Neural cell (in vitro differentiated cells): ENCODE results near the gene GLDC. TPM values are rescaled to one million over a fixed set of nuclear protein-coding genes. Genes with fewer than 3 reads are reported as not detected.
A peak's percentile ranks its signal among the peaks of the same experiment; 100 is the strongest.

Experiments
- H2AFZ ChIP-seq: fragments of 200-600, 300-800 bp; sonication (generic), shearing (Covaris generic); 2 replicates; pipeline ENCODE4 v1.6.0; 2014; ENCODE audit warnings: low read depth, mild to moderate bottlenecking, antibody characterized with exemption, low read length, moderate library complexity
- H3F3A ChIP-seq: fragments of 200-600 bp; shearing (Covaris generic); 2 replicates; pipeline ENCODE4 v1.6.1; 2016; ENCODE audit warnings: mild to moderate bottlenecking, moderate library complexity, mixed read lengths, antibody characterized with exemption, low read length; ENCODE audit not compliant: insufficient read depth, poor library complexity, severe bottlenecking
- H3K27ac ChIP-seq: fragments of 200-600, 300-800 bp; sonication (generic), shearing (Covaris generic); 2 replicates; pipeline ENCODE4 v1.5.1; 2014; ENCODE audit warnings: mild to moderate bottlenecking, low read length, moderate library complexity
- H3K27me3 ChIP-seq: fragments of 300-800, 200-600 bp; sonication (generic), shearing (Covaris generic); 2 replicates; pipeline ENCODE4 v1.6.0; 2014; ENCODE audit warnings: mild to moderate bottlenecking, low read depth, low read length, moderate library complexity; ENCODE audit not compliant: insufficient read depth
- H3K36me3 ChIP-seq: fragments of 300-800, 200-600 bp; sonication (generic), shearing (Covaris generic); 2 replicates; pipeline ENCODE4 v1.5.1; 2014; ENCODE audit warnings: mild to moderate bottlenecking, antibody characterized with exemption, low read length, moderate library complexity; ENCODE audit not compliant: insufficient read depth
- H3K4me2 ChIP-seq: fragments of 300-800, 200-600 bp; sonication (generic), shearing (Covaris generic); 2 replicates; pipeline ENCODE4 v1.6.0; 2014; ENCODE audit warnings: mild to moderate bottlenecking, low read length
- H3K4me3 ChIP-seq: fragments of 300-800, 200-600 bp; sonication (generic), shearing (Covaris generic); 2 replicates; pipeline ENCODE4 v1.5.1; 2014; ENCODE audit warnings: mild to moderate bottlenecking, low read length, moderate library complexity
- H3K79me2 ChIP-seq: fragments of 200-600 bp; shearing (Covaris generic); replicated peaks from 2 replicates; pipeline ENCODE4 v1.6.0; 2014; ENCODE audit warnings: mild to moderate bottlenecking, low read length, moderate library complexity; ENCODE audit not compliant: insufficient read depth
- H3K9ac ChIP-seq: fragments of 300-800, 200-600 bp; sonication (generic), shearing (Covaris generic); 2 replicates; pipeline ENCODE4 v1.6.1; 2016; ENCODE audit warnings: mild to moderate bottlenecking, low read length, mixed read lengths
- H3K9me2 ChIP-seq: fragments of 200-600 bp; shearing (Covaris generic); 2 replicates; pipeline ENCODE4 v1.6.1; 2016; ENCODE audit warnings: mild to moderate bottlenecking, low read length, mixed read lengths; ENCODE audit not compliant: insufficient read depth
- H3K9me3 ChIP-seq: fragments of 200-600, 300-800 bp; sonication (generic), shearing (Covaris generic); 2 replicates; pipeline ENCODE4 v1.6.1; 2016; ENCODE audit warnings: mild to moderate bottlenecking, mixed run types, low read length, moderate library complexity, mixed read lengths
- H4K20me1 ChIP-seq: fragments of 200-600 bp; shearing (Covaris generic); 2 replicates; pipeline ENCODE4 v1.6.1; 2016; ENCODE audit warnings: mild to moderate bottlenecking, mixed run types; ENCODE audit not compliant: insufficient read depth
- EP300 ChIP-seq: fragments of 450-650 bp; conservative IDR thresholded peaks from 2 replicates; pipeline ENCODE4 v1.6.1; 2014; ENCODE audit warnings: antibody characterized with exemption, mild to moderate bottlenecking, moderate library complexity; ENCODE audit not compliant: poor library complexity, severe bottlenecking
- EZH2 ChIP-seq: fragments of 200-600, 300-800 bp; shearing (Covaris generic), sonication (generic); IDR thresholded peaks from 2 replicates; pipeline ENCODE4 v1.6.1; 2014; ENCODE audit warnings: antibody characterized with exemption, low read length, borderline replicate concordance, mild to moderate bottlenecking; ENCODE audit not compliant: insufficient read depth, poor library complexity, severe bottlenecking
- MXI1 ChIP-seq: fragments of 450-650 bp; conservative IDR thresholded peaks from 2 replicates; pipeline ENCODE4 v1.6.1; 2014; ENCODE audit warnings: antibody characterized with exemption, mild to moderate bottlenecking; ENCODE audit not compliant: poor library complexity, severe bottlenecking
- POLR2AphosphoS5 ChIP-seq: IDR thresholded peaks from 2 replicates; pipeline ENCODE4 v1.6.1; 2012
- RAD21 ChIP-seq: fragments of 450-650 bp; conservative IDR thresholded peaks from 2 replicates; pipeline ENCODE4 v1.6.1; 2014; ENCODE audit warnings: antibody characterized with exemption, mild to moderate bottlenecking, moderate library complexity
- SMC3 ChIP-seq: fragments of 450-650 bp; conservative IDR thresholded peaks from 2 replicates; pipeline ENCODE4 v1.6.1; 2014; ENCODE audit warnings: antibody characterized with exemption, mild to moderate bottlenecking, moderate library complexity; ENCODE audit not compliant: poor library complexity
- TAF1 ChIP-seq: IDR thresholded peaks from 2 replicates; pipeline ENCODE4 v1.6.1; 2012; ENCODE audit warnings: low read depth
- polyA plus RNA-seq: library from polyadenylated mRNA; depleted of rRNA; stranded (reverse); fragments of >200 nt; gene quantifications from 2 replicates; pipeline ENCODE4 v1.2.3, GENCODE V29; 2014
- TF ChIP-seq, protein P1 (sequence below): IDR thresholded peaks from 2 replicates; pipeline ENCODE4 v1.6.1; 2012; ENCODE audit warnings: borderline replicate concordance
- TF ChIP-seq, protein P2 (sequence below): fragments of 450-650 bp; IDR thresholded peaks from 2 replicates; pipeline ENCODE4 v1.5.1; 2014; ENCODE audit warnings: antibody characterized with exemption, mild to moderate bottlenecking, moderate library complexity; ENCODE audit not compliant: poor library complexity, severe bottlenecking

GLDC gene
- polyA plus RNA-seq, 1 donor from 2014 or later, result 11.4 TPM

DNA sequence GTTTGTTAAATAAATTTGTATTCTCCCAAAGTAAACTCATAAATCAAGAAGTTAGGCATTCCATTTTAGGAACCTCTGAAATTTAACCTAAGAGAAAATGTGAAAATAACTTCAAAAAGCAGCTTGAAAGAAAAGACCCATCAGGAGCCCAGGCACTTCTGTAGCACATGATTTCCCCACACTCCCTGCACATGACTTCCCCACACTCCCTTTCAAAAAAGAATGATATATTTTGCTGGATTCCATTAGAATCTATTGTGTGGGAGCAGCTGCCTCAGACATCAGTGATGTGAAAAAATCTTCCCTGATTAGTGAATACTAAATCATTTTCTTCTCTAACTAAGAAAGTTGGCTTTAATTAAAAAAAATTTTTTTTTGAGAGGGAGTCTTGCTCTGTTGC is 83.3 kb downstream of the GLDC start:
- H3K4me2 ChIP-seq, result no peak overlapping the region
- no peak overlapping the region for H3K27ac ChIP-seq
- no peaks in the 10 kb centered on the region for H3K36me3 ChIP-seq
- H4K20me1 ChIP-seq, result no peaks in the 10 kb centered on the region
- TF ChIP-seq, protein P1, sequence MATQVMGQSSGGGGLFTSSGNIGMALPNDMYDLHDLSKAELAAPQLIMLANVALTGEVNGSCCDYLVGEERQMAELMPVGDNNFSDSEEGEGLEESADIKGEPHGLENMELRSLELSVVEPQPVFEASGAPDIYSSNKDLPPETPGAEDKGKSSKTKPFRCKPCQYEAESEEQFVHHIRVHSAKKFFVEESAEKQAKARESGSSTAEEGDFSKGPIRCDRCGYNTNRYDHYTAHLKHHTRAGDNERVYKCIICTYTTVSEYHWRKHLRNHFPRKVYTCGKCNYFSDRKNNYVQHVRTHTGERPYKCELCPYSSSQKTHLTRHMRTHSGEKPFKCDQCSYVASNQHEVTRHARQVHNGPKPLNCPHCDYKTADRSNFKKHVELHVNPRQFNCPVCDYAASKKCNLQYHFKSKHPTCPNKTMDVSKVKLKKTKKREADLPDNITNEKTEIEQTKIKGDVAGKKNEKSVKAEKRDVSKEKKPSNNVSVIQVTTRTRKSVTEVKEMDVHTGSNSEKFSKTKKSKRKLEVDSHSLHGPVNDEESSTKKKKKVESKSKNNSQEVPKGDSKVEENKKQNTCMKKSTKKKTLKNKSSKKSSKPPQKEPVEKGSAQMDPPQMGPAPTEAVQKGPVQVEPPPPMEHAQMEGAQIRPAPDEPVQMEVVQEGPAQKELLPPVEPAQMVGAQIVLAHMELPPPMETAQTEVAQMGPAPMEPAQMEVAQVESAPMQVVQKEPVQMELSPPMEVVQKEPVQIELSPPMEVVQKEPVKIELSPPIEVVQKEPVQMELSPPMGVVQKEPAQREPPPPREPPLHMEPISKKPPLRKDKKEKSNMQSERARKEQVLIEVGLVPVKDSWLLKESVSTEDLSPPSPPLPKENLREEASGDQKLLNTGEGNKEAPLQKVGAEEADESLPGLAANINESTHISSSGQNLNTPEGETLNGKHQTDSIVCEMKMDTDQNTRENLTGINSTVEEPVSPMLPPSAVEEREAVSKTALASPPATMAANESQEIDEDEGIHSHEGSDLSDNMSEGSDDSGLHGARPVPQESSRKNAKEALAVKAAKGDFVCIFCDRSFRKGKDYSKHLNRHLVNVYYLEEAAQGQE, result no peak
- H2AFZ ChIP-seq, result no peak overlapping the region
- no peak overlapping the region for H3K9ac ChIP-seq
- no peaks in the 10 kb centered on the region for H3K9me3 ChIP-seq
- H3F3A ChIP-seq, result peaks cover 3% of the 10 kb centered on the region
- no peak overlapping the region for H3K4me3 ChIP-seq
- no peaks in the 10 kb centered on the region for H3K9me2 ChIP-seq
- no peaks in the 10 kb centered on the region for H3K27me3 ChIP-seq
- no peaks in the 10 kb centered on the region for H3K79me2 ChIP-seq

DNA sequence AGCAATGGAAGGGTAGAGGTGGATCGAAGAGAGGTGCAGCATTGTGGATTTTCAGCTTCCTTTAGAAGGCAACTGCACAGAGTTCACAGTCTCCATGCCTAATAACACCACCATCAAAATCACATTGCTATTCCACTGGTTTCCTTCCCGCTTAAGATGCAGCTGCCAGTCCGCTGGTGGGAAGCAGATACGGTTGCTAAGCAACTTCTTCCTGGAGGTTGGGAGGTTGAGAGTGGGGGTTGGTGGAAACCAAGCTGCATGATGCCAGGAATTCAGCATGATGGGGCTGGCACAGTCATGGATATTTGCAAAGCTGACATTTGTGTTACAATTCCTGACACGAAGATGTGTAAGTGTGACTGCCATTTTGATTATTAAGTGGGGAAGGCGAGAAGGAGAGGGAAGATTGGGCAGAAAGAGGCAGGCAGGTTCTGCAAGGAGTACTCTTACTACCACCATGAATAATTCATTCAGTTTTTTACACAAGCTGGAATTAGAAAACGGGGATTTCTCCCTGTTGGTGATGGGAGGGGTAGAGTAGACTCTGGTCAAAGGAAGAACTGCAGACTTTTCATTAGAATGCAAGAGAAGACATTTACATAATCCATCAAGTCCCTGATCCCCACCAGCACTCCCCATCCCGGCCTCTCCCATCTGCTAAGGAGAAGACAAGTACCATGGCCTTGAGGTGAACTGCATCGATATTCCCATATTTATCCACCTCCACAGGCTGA is 87.5 kb downstream of the GLDC start:
- Histone ChIP-seq H3K27ac (peak overlapping the region; percentile 94), H3F3A (peaks cover 3% of the 10 kb centered on the region), H3K27me3 (no peaks in the 10 kb centered on the region), H3K9me3 (no peaks in the 10 kb centered on the region), H3K4me2 (peak overlapping the region; percentile 81), H3K9ac (peak overlapping the region; percentile 63), H3K9me2 (no peaks in the 10 kb centered on the region), H3K4me3 (peak overlapping the region; percentile 57), H2AFZ (peak overlapping the region; percentile 16), H3K36me3 (no peaks in the 10 kb centered on the region), H4K20me1 (no peaks in the 10 kb centered on the region), H3K79me2 (no peaks in the 10 kb centered on the region)
- no peak for TF ChIP-seq TAF1
- TF ChIP-seq, protein P1, result peak; percentile 100
- TF ChIP-seq SMC3, result peak; percentile 64
- TF ChIP-seq EP300, result peak; percentile 96
- TF ChIP-seq, protein P2, sequence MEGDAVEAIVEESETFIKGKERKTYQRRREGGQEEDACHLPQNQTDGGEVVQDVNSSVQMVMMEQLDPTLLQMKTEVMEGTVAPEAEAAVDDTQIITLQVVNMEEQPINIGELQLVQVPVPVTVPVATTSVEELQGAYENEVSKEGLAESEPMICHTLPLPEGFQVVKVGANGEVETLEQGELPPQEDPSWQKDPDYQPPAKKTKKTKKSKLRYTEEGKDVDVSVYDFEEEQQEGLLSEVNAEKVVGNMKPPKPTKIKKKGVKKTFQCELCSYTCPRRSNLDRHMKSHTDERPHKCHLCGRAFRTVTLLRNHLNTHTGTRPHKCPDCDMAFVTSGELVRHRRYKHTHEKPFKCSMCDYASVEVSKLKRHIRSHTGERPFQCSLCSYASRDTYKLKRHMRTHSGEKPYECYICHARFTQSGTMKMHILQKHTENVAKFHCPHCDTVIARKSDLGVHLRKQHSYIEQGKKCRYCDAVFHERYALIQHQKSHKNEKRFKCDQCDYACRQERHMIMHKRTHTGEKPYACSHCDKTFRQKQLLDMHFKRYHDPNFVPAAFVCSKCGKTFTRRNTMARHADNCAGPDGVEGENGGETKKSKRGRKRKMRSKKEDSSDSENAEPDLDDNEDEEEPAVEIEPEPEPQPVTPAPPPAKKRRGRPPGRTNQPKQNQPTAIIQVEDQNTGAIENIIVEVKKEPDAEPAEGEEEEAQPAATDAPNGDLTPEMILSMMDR, result peak; percentile 49
- peak; percentile 69 for TF ChIP-seq MXI1
- no peak for TF ChIP-seq EZH2
- peak; percentile 65 for TF ChIP-seq POLR2AphosphoS5
- TF ChIP-seq RAD21, result peak; percentile 63
